HL-60/S4 (cell line): ENCODE measurements around the gene PRKRA.
"Not testable (repeated sequence)": the region's sequence is repeated elsewhere in the genome, so short reads cannot be mapped to it uniquely, and the experiment has no call there.

Source experiments
- in situ Hi-C: fragments of 300-500 bp; cut with MboI; formaldehyde crosslinking; loops from 2 replicates; pipeline ENCODE4 v1.14.3; 2022; ENCODE audit warnings: low sequenced_read_pairs

The PRKRA gene

GRCh38 chr2:178469219-178469849 is 18.4 kb upstream of the PRKRA start:
- in situ Hi-C loops: no loop called here

- in situ Hi-C loops: no loop called here
Measured at GRCh38 chr2:178457390-178457886, 6.5 kb upstream of the PRKRA start.

GRCh38 chr2:178455947-178456346 is 5.0 kb upstream of the PRKRA start:
- in situ Hi-C loops: no loop called here

- in situ Hi-C loops: no loop called here
Measured at GRCh38 chr2:178452870-178453269, 1.9 kb upstream of the PRKRA start.

- in situ Hi-C loops: no loop called here
Measured at GRCh38 chr2:178452334-178452733, 1.4 kb upstream of the PRKRA start.

GRCh38 chr2:178450524-178450773 is 526 bp downstream of the PRKRA start:
- in situ Hi-C loops: no loop called here

GRCh38 chr2:178449700-178450523 is 1.1 kb downstream of the PRKRA start:
- in situ Hi-C loops: no loop called here

- in situ Hi-C loops: no loop called here
Measured at GRCh38 chr2:178448968-178449661, 1.9 kb downstream of the PRKRA start.

- in situ Hi-C loops: no loop called here
Measured at GRCh38 chr2:178441426-178441825, 9.5 kb downstream of the PRKRA start.

GRCh38 chr2:178436662-178437061 is 14.3 kb downstream of the PRKRA start:
- in situ Hi-C loops: no loop called here

GRCh38 chr2:178429336-178429735 is 21.6 kb downstream of the PRKRA start:
- in situ Hi-C loops: no loop called here

GRCh38 chr2:178428396-178428806 is 22.6 kb downstream of the PRKRA start:
- in situ Hi-C loops: no loop called here

GRCh38 chr2:178427458-178427857 is 23.5 kb downstream of the PRKRA start:
- in situ Hi-C loops: no loop called here

GRCh38 chr2:178426388-178426787 is 24.6 kb downstream of the PRKRA start:
- in situ Hi-C loops: no loop called here

- in situ Hi-C loops: no loop called here
Measured at GRCh38 chr2:178425255-178425827, 25.6 kb downstream of the PRKRA start.

GRCh38 chr2:178423746-178424145 is 27.2 kb downstream of the PRKRA start:
- in situ Hi-C loops: not testable (repeated sequence)

- in situ Hi-C loops: no loop called here
Measured at GRCh38 chr2:178422097-178422496, 28.9 kb downstream of the PRKRA start.

GRCh38 chr2:178420463-178420999 is 30.4 kb downstream of the PRKRA start:
- in situ Hi-C loops: no loop called here

GRCh38 chr2:178419123-178419522 is 31.9 kb downstream of the PRKRA start:
- in situ Hi-C loops: no loop called here

GRCh38 chr2:178418426-178418825 is 32.5 kb downstream of the PRKRA start:
- in situ Hi-C loops: no loop called here

GRCh38 chr2:178417916-178418315 is 33.1 kb downstream of the PRKRA start:
- in situ Hi-C loops: no loop called here
